Thymus (tissue), 11 donors: ENCODE results near the gene PPP3CA. TPM values are rescaled to one million over a fixed set of nuclear protein-coding genes. Genes with fewer than 3 reads are reported as not detected.

Experiments used
- DNase-seq, 9 donors: peaks; one replicate each; pipeline ENCODE4 v3.0.0-alpha.2; 2013; ENCODE audit warnings: low spot score in 9 of 9, low read depth in 6 of 9, missing footprints in 1 of 9
- H3K27ac ChIP-seq, 2 donors: one replicate each; pipeline ENCODE4 v1.5.1; 2013; ENCODE audit warnings: control low read depth in 1 of 2, low read depth in 1 of 2, low read length in 1 of 2, mild to moderate bottlenecking in 1 of 2, moderate library complexity in 1 of 2
- H3K27me3 ChIP-seq, 2 donors: one replicate each; pipeline ENCODE4 v1.5.1; 2013; ENCODE audit warnings: low read length in 1 of 2; ENCODE audit not compliant: control insufficient read depth in 2 of 2, insufficient read depth in 1 of 2
- H3K36me3 ChIP-seq, 2 donors: one replicate each; pipeline ENCODE4 v1.5.1; 2013; ENCODE audit warnings: low read length in 1 of 2, mild to moderate bottlenecking in 1 of 2, moderate library complexity in 1 of 2; ENCODE audit not compliant: control insufficient read depth in 2 of 2, insufficient read depth in 2 of 2
- H3K4me1 ChIP-seq, 2 donors: one replicate each; pipeline ENCODE4 v1.5.1; 2013; ENCODE audit warnings: low read length in 2 of 2; ENCODE audit not compliant: control insufficient read depth in 2 of 2, insufficient read depth in 2 of 2
- H3K4me3 ChIP-seq, 2 donors: one replicate each; pipeline ENCODE4 v1.5.1; 2013; ENCODE audit warnings: low read length in 2 of 2, control low read depth in 1 of 2, mild to moderate bottlenecking in 1 of 2
- H3K9me3 ChIP-seq, 2 donors: one replicate each; pipeline ENCODE4 v1.5.1; 2013; ENCODE audit warnings: low read length in 1 of 2, mild to moderate bottlenecking in 1 of 2; ENCODE audit not compliant: control insufficient read depth in 2 of 2, insufficient read depth in 1 of 2
- WGBS: extraction: QIAGEN DNeasy Blood & Tissue Kit; methylation state at CpG from one replicate; pipeline ENCODE4 v1.1.7; 2013; 5-methylcytosine and 5-hydroxymethylcytosine counted together
- polyA plus RNA-seq: library from polyadenylated mRNA; stranded (reverse); fragments of 200-250 nt; gene quantifications from one replicate; pipeline ENCODE4 v1.2.3, GENCODE V29; 2013
- total RNA-seq: library from RNA; stranded (reverse); fragments of 120-200 nt; gene quantifications from one replicate; pipeline ENCODE4 v1.2.4, GENCODE V29; 2013
- donor health status: healthy.

Gene PPP3CA
- total and polyA plus RNA-seq, 2 donors, result 12.9 to 17.3 TPM

- Histone ChIP-seq H3K27me3 (no peaks in the 10 kb centered on the region), H3K27ac (no peak overlapping the region), H3K4me1 (no peaks in the 10 kb centered on the region), H3K9me3 (no peaks in the 10 kb centered on the region), H3K36me3 (no peaks in the 10 kb centered on the region), H3K4me3 (no peak overlapping the region)
- DNase-seq, result no peak
These were observed 318.4 kb downstream of the PPP3CA start for GRCh38 chr4:101028886-101029285.

GRCh38 chr4:101027721-101028120 lies 319.6 kb downstream of the PPP3CA start:
- DNase-seq, result no peak
- Histone ChIP-seq H3K27me3 (no peaks in the 10 kb centered on the region), H3K36me3 (no peaks in the 10 kb centered on the region), H3K9me3 (no peaks in the 10 kb centered on the region), H3K27ac (no peak overlapping the region), H3K4me3 (no peak overlapping the region), H3K4me1 (no peaks in the 10 kb centered on the region)

GRCh38 chr4:101025755-101026154 lies 321.6 kb downstream of the PPP3CA start:
- no peaks in the 10 kb centered on the region for H3K9me3 ChIP-seq
- H3K27ac ChIP-seq, result no peak overlapping the region
- DNase-seq, result no peak
- 96% methylated on average over 8 of the region's 8 CpGs for WGBS
- H3K4me3 ChIP-seq, result no peak overlapping the region
- no peaks in the 10 kb centered on the region for H3K27me3 ChIP-seq
- H3K36me3 ChIP-seq, result no peaks in the 10 kb centered on the region
- H3K4me1 ChIP-seq, result no peaks in the 10 kb centered on the region

- WGBS, result 96% methylated on average over 8 of the region's 8 CpGs
- no peak for DNase-seq
- H3K9me3 ChIP-seq, result no peaks in the 10 kb centered on the region
- no peak overlapping the region for H3K4me3 ChIP-seq
- no peak overlapping the region for H3K27ac ChIP-seq
- no peaks in the 10 kb centered on the region for H3K4me1 ChIP-seq
- H3K27me3 ChIP-seq, result no peaks in the 10 kb centered on the region
- H3K36me3 ChIP-seq, result no peaks in the 10 kb centered on the region
These were observed 324.9 kb downstream of the PPP3CA start for GRCh38 chr4:101022151-101023024.

GRCh38 chr4:101020956-101021355 lies 326.4 kb downstream of the PPP3CA start:
- no peaks in the 10 kb centered on the region for H3K27me3 ChIP-seq
- DNase-seq, result peak in 1 of 9 donors; percentile 44
- H3K4me1 ChIP-seq, result no peaks in the 10 kb centered on the region
- 33% methylated on average over 4 of the region's 4 CpGs for WGBS
- no peaks in the 10 kb centered on the region for H3K9me3 ChIP-seq
- no peak overlapping the region for H3K4me3 ChIP-seq
- H3K36me3 ChIP-seq, result no peaks in the 10 kb centered on the region
- no peak overlapping the region for H3K27ac ChIP-seq

GRCh38 chr4:101019941-101020401 lies 327.4 kb downstream of the PPP3CA start:
- peak in 2 of 9 donors; percentile 11 to 38 for DNase-seq
- no peaks in the 10 kb centered on the region for H3K4me1 ChIP-seq
- 14% methylated on average over 1 of the region's 1 CpG for WGBS
- no peaks in the 10 kb centered on the region for H3K27me3 ChIP-seq
- no peaks in the 10 kb centered on the region for H3K9me3 ChIP-seq
- H3K36me3 ChIP-seq, result no peaks in the 10 kb centered on the region
- no peak overlapping the region for H3K27ac ChIP-seq
- no peak overlapping the region for H3K4me3 ChIP-seq

- Histone ChIP-seq H3K27me3 (no peaks in the 10 kb centered on the region), H3K4me1 (no peaks in the 10 kb centered on the region), H3K4me3 (no peak overlapping the region), H3K36me3 (no peaks in the 10 kb centered on the region), H3K27ac (no peak overlapping the region), H3K9me3 (no peaks in the 10 kb centered on the region)
- WGBS, result 96% methylated on average over 4 of the region's 4 CpGs
- DNase-seq, result no peak
These were observed 328.0 kb downstream of the PPP3CA start for GRCh38 chr4:101019313-101019712.

- 67% methylated on average over 5 of the region's 5 CpGs for WGBS
- DNase-seq, result no peak
- no peaks in the 10 kb centered on the region for H3K9me3 ChIP-seq
- no peaks in the 10 kb centered on the region for H3K27me3 ChIP-seq
- H3K27ac ChIP-seq, result no peak overlapping the region
- H3K36me3 ChIP-seq, result no peaks in the 10 kb centered on the region
- H3K4me3 ChIP-seq, result no peak overlapping the region
- H3K4me1 ChIP-seq, result no peaks in the 10 kb centered on the region
These were observed 328.5 kb downstream of the PPP3CA start for GRCh38 chr4:101018836-101019235.

GRCh38 chr4:101014417-101014816 lies 332.9 kb downstream of the PPP3CA start:
- Histone ChIP-seq H3K27ac (no peak overlapping the region), H3K36me3 (no peaks in the 10 kb centered on the region), H3K27me3 (no peaks in the 10 kb centered on the region), H3K4me1 (no peaks in the 10 kb centered on the region), H3K4me3 (no peak overlapping the region), H3K9me3 (no peaks in the 10 kb centered on the region)
- DNase-seq, result no peak
- 93% methylated on average over 3 of the region's 3 CpGs for WGBS
